ENCODE results near the gene GPHA2. TPM values are rescaled to one million over a fixed set of nuclear protein-coding genes. Genes with fewer than 3 reads are reported as not detected.

Gene GPHA2
- polyA plus RNA-seq, 2 of the 4 experiments (the other 2 are of a cell fraction): not detected

GRCh38 chr11:64960719-64961118 lies 25.0 kb upstream of the GPHA2 start:
- WGBS (ENCODE audit: missing lambda C conversion rate): 83% methylated on average over 4 of the region's 4 CpGs
- TF ChIP-seq BCL3 (IDR thresholded peaks at IDR 0.05) (no peak), MAX (IDR thresholded peaks at IDR 0.05) (no peak), E2F6 (IDR thresholded peaks at IDR 0.05; ENCODE audit: borderline replicate concordance, low read depth) (no peak), CHD2 (IDR thresholded peaks at IDR 0.05; ENCODE audit: low read length, partially characterized antibody) (no peak), ZFP36 (IDR thresholded peaks at IDR 0.05; ENCODE audit: borderline replicate concordance, partially characterized antibody) (no peak), FOXS1 (CRISPR knock-in tag; IDR thresholded peaks at IDR 0.05) (no peak), GATA3 (IDR thresholded peaks at IDR 0.05; ENCODE audit: borderline replicate concordance) (no peak), HOXB5 (CRISPR knock-in tag; IDR thresholded peaks at IDR 0.05) (no peak), CBX2 (IDR thresholded peaks at IDR 0.05; ENCODE audit: borderline replicate concordance, low read depth) (no peak), HOXB13 (CRISPR knock-in tag; IDR thresholded peaks at IDR 0.05; ENCODE audit: low read depth) (no peak), RARB (CRISPR knock-in tag; IDR thresholded peaks at IDR 0.05) (no peak), ESRRA (IDR thresholded peaks at IDR 0.05; ENCODE audit: borderline replicate concordance, low read length) (no peak), PBX3 (IDR thresholded peaks at IDR 0.05) (no peak), BHLHE40 (IDR thresholded peaks at IDR 0.05; ENCODE audit: low read depth, low read length) (no peak), RCOR1 (IDR thresholded peaks at IDR 0.05; ENCODE audit: low read depth, low read length) (no peak)
- ATAC-seq (no peak), DNase-seq (ENCODE audit: low read depth in 1 of 2, low spot score in 1 of 2) (no peak), FAIRE-seq (no peak)
- Histone ChIP-seq H3K27ac (no peak overlapping the region), H3K4me1 (no peaks in the 10 kb centered on the region), H3K4me3 (no peak overlapping the region), H3K9me3 (no peaks in the 10 kb centered on the region), H3K4me2 (no peak overlapping the region)
- ChIA-PET CTCF (no interaction called here), POLR2A (no interaction called here)

- POLR2A ChIA-PET: no interaction called here
- DNase-seq (ENCODE audit: low read depth in 1 of 2, low spot score in 1 of 2): no peak
- Histone ChIP-seq H3K4me2 (no peak overlapping the region), H3K4me1 (no peaks in the 10 kb centered on the region), H3K4me3 (no peak overlapping the region), H3K9me3 (no peaks in the 10 kb centered on the region), H3K27ac (no peak overlapping the region)
- no peak for ATAC-seq
- whole genome bisulfite sequencing (ENCODE audit: missing lambda C conversion rate): 56% methylated on average over 3 of the region's 3 CpGs
- CTCF ChIA-PET: interaction anchor here (1.3 kb wide), 1 partner anchor 66 kb away, joined by 3 read pairs; no protein-coding TSS in a partner anchor
- FAIRE-seq: no peak
- TF ChIP-seq BCL3 (IDR thresholded peaks at IDR 0.05) (no peak), ELK1 (IDR thresholded peaks at IDR 0.05; ENCODE audit: low read depth, low read length) (no peak), BHLHE40 (IDR thresholded peaks at IDR 0.05; ENCODE audit: low read depth, low read length) (no peak), USF2 (IDR thresholded peaks at IDR 0.05) (no peak), JUN (IDR thresholded peaks at IDR 0.05) (no peak), HOXB13 (CRISPR knock-in tag; IDR thresholded peaks at IDR 0.05; ENCODE audit: low read depth) (no peak), ZFP36 (IDR thresholded peaks at IDR 0.05; ENCODE audit: borderline replicate concordance, partially characterized antibody) (no peak), HEYL (CRISPR knock-in tag; IDR thresholded peaks at IDR 0.05) (no peak), RCOR1 (IDR thresholded peaks at IDR 0.05; ENCODE audit: low read depth, low read length) (no peak), CBX8 (IDR thresholded peaks at IDR 0.05) (no peak), JUNB (IDR thresholded peaks at IDR 0.05) (no peak), FOSL2 (IDR thresholded peaks at IDR 0.05) (no peak), FOSL2 (CRISPR knock-in tag; IDR thresholded peaks at IDR 0.05) (no peak), ESRRA (IDR thresholded peaks at IDR 0.05; ENCODE audit: borderline replicate concordance, low read length) (no peak), ATOH8 (CRISPR knock-in tag; IDR thresholded peaks at IDR 0.05; ENCODE audit: low read depth) (no peak), KDM1A (IDR thresholded peaks at IDR 0.05; ENCODE audit: low read depth) (no peak), POLR2A (IDR thresholded peaks at IDR 0.05; ENCODE audit: low read length) (no peak), MAFK (IDR thresholded peaks at IDR 0.05; ENCODE audit: partially characterized antibody) (no peak), HES2 (IDR thresholded peaks at IDR 0.05) (no peak), CHD4 (IDR thresholded peaks at IDR 0.05; ENCODE audit: borderline replicate concordance) (no peak)
Measured at GRCh38 chr11:64959498-64959897, 23.8 kb upstream of the GPHA2 start.
